ENCODE measurements around the gene SLC16A3. TPM values are rescaled to one million over a fixed set of nuclear protein-coding genes. Genes with fewer than 3 reads are reported as not detected.

SLC16A3 gene
- total and polyA plus RNA-seq, 2 of the 8 experiments (the other 6 are each of a cell fraction or from before 2014, with no cell fraction given), result 3.8 to 8.7 TPM

GRCh38 chr17:82285141-82285540 is 56.3 kb downstream of the SLC16A3 start (continued):
- TF ChIP-seq EZH2 (IDR thresholded peaks at IDR 0.05; ENCODE audit: low read depth, low read length, severe bottlenecking), result no peak

Data from H1 (cell line).